ENCODE measurements around the gene RNF14. TPM values are rescaled to one million over a fixed set of nuclear protein-coding genes. Genes with fewer than 3 reads are reported as not detected.

The RNF14 gene
- polyA plus RNA-seq, 1 donor from 2014 or later: 82.1 TPM

GRCh38 chr5:141923448-141924313 is 45.2 kb upstream of the RNF14 start, which contains the start of gene DELE1:
DELE1 (plus strand) TSS chr5:141923871; CDS start chr5:141923942, 71 bp downstream.
- Histone ChIP-seq H3K79me2 (replicated peaks; ENCODE audit: insufficient read depth, low read length) (no peaks in the 10 kb centered on the region), H4K20me1 (ENCODE audit: insufficient read depth) (no peaks in the 10 kb centered on the region), H3K27ac (ENCODE audit: low read length) (peak within 1 kb of the TSS; percentile 76), H3K36me3 (ENCODE audit: insufficient read depth, low read length) (no peaks in the 10 kb centered on the region), H3F3A (ENCODE audit: insufficient read depth, low read length, poor library complexity, severe bottlenecking) (no peaks in the 10 kb centered on the region), H3K9me2 (ENCODE audit: insufficient read depth, low read length) (no peaks in the 10 kb centered on the region), H3K27me3 (ENCODE audit: insufficient read depth, low read depth, low read length) (no peaks in the 10 kb centered on the region), H3K9ac (ENCODE audit: low read length) (peak within 1 kb of the TSS; percentile 86), H3K4me2 (ENCODE audit: low read length) (peak within 1 kb of the TSS; percentile 52), H2AFZ (ENCODE audit: low read depth, low read length) (peak within 1 kb of the TSS; percentile 96), H3K9me3 (ENCODE audit: low read length) (no peaks in the 10 kb centered on the region), H3K4me3 (ENCODE audit: low read length) (peak within 1 kb of the TSS; percentile 70)
- TF ChIP-seq MXI1 (conservative IDR thresholded peaks at IDR 0.05; ENCODE audit: poor library complexity, severe bottlenecking): peak; percentile 69
- TF ChIP-seq CTCF (IDR thresholded peaks at IDR 0.05; ENCODE audit: poor library complexity, severe bottlenecking): peak; percentile 34
- peak; percentile 76 for TF ChIP-seq POLR2AphosphoS5 (IDR thresholded peaks at IDR 0.05)
- peak; percentile 48 for TF ChIP-seq REST (IDR thresholded peaks at IDR 0.05; ENCODE audit: borderline replicate concordance)
- TF ChIP-seq EP300 (conservative IDR thresholded peaks at IDR 0.05; ENCODE audit: poor library complexity, severe bottlenecking): peak; percentile 43
- peak; percentile 54 for TF ChIP-seq SMC3 (conservative IDR thresholded peaks at IDR 0.05; ENCODE audit: poor library complexity)
- TF ChIP-seq TAF1 (IDR thresholded peaks at IDR 0.05; ENCODE audit: low read depth): peak; percentile 53
- no peak for TF ChIP-seq EZH2 (IDR thresholded peaks at IDR 0.05; ENCODE audit: borderline replicate concordance, insufficient read depth, low read length, poor library complexity, severe bottlenecking)
- peak; percentile 57 for TF ChIP-seq RAD21 (conservative IDR thresholded peaks at IDR 0.05)

- Histone ChIP-seq H3F3A (ENCODE audit: insufficient read depth, low read length, poor library complexity, severe bottlenecking) (no peaks in the 10 kb centered on the region), H3K79me2 (replicated peaks; ENCODE audit: insufficient read depth, low read length) (no peaks in the 10 kb centered on the region), H3K9ac (ENCODE audit: low read length) (no peak overlapping the region), H4K20me1 (ENCODE audit: insufficient read depth) (no peaks in the 10 kb centered on the region), H3K27me3 (ENCODE audit: insufficient read depth, low read depth, low read length) (no peaks in the 10 kb centered on the region), H3K36me3 (ENCODE audit: insufficient read depth, low read length) (no peaks in the 10 kb centered on the region), H3K4me3 (ENCODE audit: low read length) (no peak overlapping the region), H3K9me2 (ENCODE audit: insufficient read depth, low read length) (no peaks in the 10 kb centered on the region), H3K4me2 (ENCODE audit: low read length) (no peak overlapping the region), H3K9me3 (ENCODE audit: low read length) (no peaks in the 10 kb centered on the region), H2AFZ (ENCODE audit: low read depth, low read length) (no peak overlapping the region), H3K27ac (ENCODE audit: low read length) (no peak overlapping the region)
- TF ChIP-seq RAD21 (conservative IDR thresholded peaks at IDR 0.05): no peak
- TF ChIP-seq SMC3 (conservative IDR thresholded peaks at IDR 0.05; ENCODE audit: poor library complexity): no peak
- no peak for TF ChIP-seq EZH2 (IDR thresholded peaks at IDR 0.05; ENCODE audit: borderline replicate concordance, insufficient read depth, low read length, poor library complexity, severe bottlenecking)
- no peak for TF ChIP-seq CTCF (IDR thresholded peaks at IDR 0.05; ENCODE audit: poor library complexity, severe bottlenecking)
- no peak for TF ChIP-seq REST (IDR thresholded peaks at IDR 0.05; ENCODE audit: borderline replicate concordance)
- TF ChIP-seq MXI1 (conservative IDR thresholded peaks at IDR 0.05; ENCODE audit: poor library complexity, severe bottlenecking): no peak
- TF ChIP-seq EP300 (conservative IDR thresholded peaks at IDR 0.05; ENCODE audit: poor library complexity, severe bottlenecking): no peak
- TF ChIP-seq TAF1 (IDR thresholded peaks at IDR 0.05; ENCODE audit: low read depth): no peak
- TF ChIP-seq POLR2AphosphoS5 (IDR thresholded peaks at IDR 0.05): no peak
Observed at GRCh38 chr5:141926434-141926833, 42.5 kb upstream of the RNF14 start.

All from neural cell (in vitro differentiated cells).